HCT116 (cell line): ENCODE results near the gene SMIM44.

Experiments
- ATF3 ChIP-seq: IDR thresholded peaks from 2 replicates; pipeline ENCODE4 v1.6.1; 2012
- CEBPB ChIP-seq: IDR thresholded peaks from 2 replicates; pipeline ENCODE4 v1.6.1; 2012; ENCODE audit warnings: low read depth
- CTCF ChIP-seq, 3 experiments: fragments of 200-600 bp in 1 of 3; sonication (generic) in 1 of 3; IDR thresholded peaks in 2 of 3; conservative IDR thresholded peaks in 1 of 3; 2 replicates each; pipeline ENCODE4 v1.5.1; 2012 to 2017; ENCODE audit warnings: low read depth in 2 of 3, low read length in 2 of 3, antibody characterized with exemption in 1 of 3, borderline replicate concordance in 1 of 3, control low read depth in 1 of 3, mild to moderate bottlenecking in 1 of 3, mixed read lengths in 1 of 3, mixed run types in 1 of 3, moderate library complexity in 1 of 3; ENCODE audit not compliant: insufficient read depth in 1 of 3
- ELF1 ChIP-seq: IDR thresholded peaks from 2 replicates; pipeline ENCODE4 v1.6.1; 2012; ENCODE audit warnings: low read depth, borderline replicate concordance
- EZH2 ChIP-seq: fragments of 200-600 bp; sonication (generic); IDR thresholded peaks from 2 replicates; pipeline ENCODE4 v1.6.1; 2017; ENCODE audit warnings: antibody characterized with exemption, mixed run types
- EZH2phosphoT487 ChIP-seq: fragments of 200-600 bp; IDR thresholded peaks from 2 replicates; pipeline ENCODE4 v1.6.1; 2018; ENCODE audit warnings: antibody characterized with exemption, borderline replicate concordance
- POLR2A ChIP-seq: IDR thresholded peaks from 2 replicates; pipeline ENCODE4 v1.7.0; 2011; ENCODE audit warnings: borderline replicate concordance; ENCODE audit not compliant: insufficient read depth, insufficient read length; ENCODE audit errors: extremely low read depth
- POLR2AphosphoS5 ChIP-seq: IDR thresholded peaks from 2 replicates; pipeline ENCODE4 v1.6.1; 2011; ENCODE audit warnings: mild to moderate bottlenecking, low read depth, low read length, moderate library complexity
- RAD21 ChIP-seq: IDR thresholded peaks from 2 replicates; pipeline ENCODE4 v1.6.1; 2012; ENCODE audit warnings: low read depth, mild to moderate bottlenecking
- SIN3A ChIP-seq: IDR thresholded peaks from 2 replicates; pipeline ENCODE4 v1.6.1; 2012; ENCODE audit warnings: low read depth
- SP1 ChIP-seq: IDR thresholded peaks from 2 replicates; pipeline ENCODE4 v1.6.1; 2012; ENCODE audit warnings: low read depth
- YY1 ChIP-seq: IDR thresholded peaks from 2 replicates; pipeline ENCODE4 v1.6.1; 2011; ENCODE audit warnings: low read length, low read depth, moderate library complexity, mild to moderate bottlenecking; ENCODE audit not compliant: insufficient replicate concordance; ENCODE audit errors: extremely low read depth
- ZFX ChIP-seq: fragments of 450-650 bp; IDR thresholded peaks from 2 replicates; pipeline ENCODE4 v1.6.1; 2017
- ZNF274 ChIP-seq: fragments of 200-500 bp; sonication (Bioruptor generic); IDR thresholded peaks from 2 replicates; pipeline ENCODE4 v1.6.1; 2014; ENCODE audit warnings: mild to moderate bottlenecking, low read depth, low read length, inconsistent platforms

- TF ChIP-seq POLR2AphosphoS5 (no peak), CTCF (IDR thresholded peaks at IDR 0.05 in 2 of 3, conservative IDR thresholded peaks at IDR 0.05 in 1 of 3; ENCODE audit: borderline replicate concordance in 1 of 3, insufficient read depth in 1 of 3, low read depth in 2 of 3, low read length in 2 of 3) (peak in 2 of 3 experiments; percentile 8 to 24; a peak in 1 of 6 replicates), RAD21 (no peak), ZNF274 (no peak), EZH2 (no peak), YY1 (no peak), SP1 (no peak), POLR2A (no peak), ATF3 (no peak), SIN3A (no peak), CEBPB (no peak), ELF1 (no peak), EZH2phosphoT487 (no peak), ZFX (no peak)
Observed at GRCh38 chr19:3526507-3527237, 43.4 kb upstream of the SMIM44 start.
